Kidney (tissue), 14 donors: ENCODE measurements around the gene RANBP3. TPM values are rescaled to one million over a fixed set of nuclear protein-coding genes. Genes with fewer than 3 reads are reported as not detected.
A peak's percentile ranks its signal among the peaks of the same experiment; 100 is the strongest.

Source experiments
- DNase-seq, 5 donors: peaks; one replicate each; pipeline ENCODE4 v3.0.0-alpha.2; 2013 to 2020
- FAIRE-seq: peaks from 2 replicates; lab custom pipeline; 2012; peaks lifted over from hg19 to GRCh38; lab: Jason Lieb, UNC
- H3K27ac ChIP-seq, 2 donors: one replicate each; pipeline ENCODE4 v1.7.0; 2013; ENCODE audit warnings: low read depth in 2 of 2, low read length in 2 of 2, inconsistent platforms in 1 of 2
- H3K27me3 ChIP-seq: one replicate; pipeline ENCODE4 v1.7.1; 2013; ENCODE audit warnings: low read length, inconsistent platforms; ENCODE audit not compliant: control insufficient read depth, insufficient read depth
- H3K36me3 ChIP-seq, 3 donors: one replicate each; pipeline versions ENCODE4 v1.7.0 to v1.7.1; 2013; ENCODE audit warnings: low read length in 3 of 3, control low read depth in 1 of 3, inconsistent platforms in 1 of 3; ENCODE audit not compliant: insufficient read depth in 3 of 3, control insufficient read depth in 2 of 3
- H3K4me1 ChIP-seq, 3 donors: one replicate each; pipeline versions ENCODE4 v1.7.0 to v1.7.1; 2013; ENCODE audit warnings: low read length in 3 of 3, inconsistent platforms in 1 of 3, low read depth in 1 of 3; ENCODE audit not compliant: control insufficient read depth in 2 of 3, insufficient read depth in 2 of 3
- H3K4me3 ChIP-seq, 3 donors: one replicate each; pipeline versions ENCODE4 v1.7.0 to v1.8.1; 2013; ENCODE audit warnings: low read length in 3 of 3, control low read depth in 1 of 3, inconsistent platforms in 1 of 3
- H3K9ac ChIP-seq, 3 donors: one replicate each; pipeline versions ENCODE4 v1.7.0 to v1.7.1; 2013; ENCODE audit warnings: low read length in 3 of 3, control low read depth in 1 of 3, inconsistent platforms in 1 of 3
- H3K9me3 ChIP-seq, 3 donors: one replicate each; pipeline versions ENCODE4 v1.7.0 to v1.7.1; 2013; ENCODE audit warnings: low read length in 3 of 3, control low read depth in 1 of 3, inconsistent platforms in 1 of 3; ENCODE audit not compliant: control insufficient read depth in 2 of 3, insufficient read depth in 1 of 3
- CTCF ChIP-seq: IDR thresholded peaks from 3 replicates; pipeline ENCODE4 v1.5.1; 2012; ENCODE audit warnings: mild to moderate bottlenecking, moderate library complexity, borderline replicate concordance; ENCODE audit not compliant: insufficient read depth; ENCODE audit errors: extremely low read depth
- intact Hi-C: fragments of 100-400 bp; cut with DNase I; formaldehyde crosslinking; loops from one replicate; pipeline ENCODE4 v1.11.1; 2022
- polyA plus RNA-seq: library from polyadenylated mRNA; stranded (reverse); fragments of 350-450 nt; fragmentation: Illumina TruSeq; extraction: RNeasy Lipid Tissue Mini Kit (QIAGEN cat#74804); gene quantifications from one replicate; pipeline ENCODE4 v1.2.3, GENCODE V29; 2014; ENCODE audit warnings: low read depth, low replicate concordance; ENCODE audit not compliant: insufficient read depth
- total RNA-seq: library from RNA; stranded (reverse); fragmentation: NEBNext Ultra II Directional; extraction: Animal tissue kit (Norgen Biotek cat#: 25700); gene quantifications from one replicate; pipeline ENCODE4 v1.2.1, GENCODE V29; 2021
- donor health status: control.
- donor health status: control.
- donor health status: control.
- donor health status: control.
- donor health status: control.
- donor health status: DM: yes; HTN: yes; CAD: no.
- donor health status: Normal renal cell carcinoma (clear cell type).

The RANBP3 gene
- total and polyA plus RNA-seq, 2 donors from 2014 or later = 33.7 to 69.7 TPM

- intact Hi-C loops = no loop called here
- Histone ChIP-seq H3K27me3 (no peaks in the 10 kb centered on the region), H3K27ac (peak overlapping the region; percentile 90 to 92), H3K9ac (peak overlapping the region; percentile 87 to 100 (median 87)), H3K36me3 (no peaks in the 10 kb centered on the region), H3K4me3 (peak overlapping the region; percentile 94 to 99 (median 99)), H3K4me1 (peaks cover 0 to 12% (median 3%) of the 10 kb centered on the region in 3 donors), H3K9me3 (no peaks in the 10 kb centered on the region)
- no peak for TF ChIP-seq CTCF
- DNase-seq (no peak), FAIRE-seq (no peak)
These were observed 74.8 kb downstream of the RANBP3 start for GRCh38 chr19:5903056-5903623.

- DNase-seq (no peak), FAIRE-seq (no peak)
- Histone ChIP-seq H3K4me1 (peaks cover 0 to 10% (median 3%) of the 10 kb centered on the region in 3 donors), H3K27ac (no peak overlapping the region), H3K4me3 (no peak overlapping the region), H3K36me3 (peaks cover 0 to 1% (median 0%) of the 10 kb centered on the region in 3 donors), H3K27me3 (no peaks in the 10 kb centered on the region), H3K9me3 (no peaks in the 10 kb centered on the region), H3K9ac (no peak overlapping the region)
- intact Hi-C loops = no loop called here
- TF ChIP-seq CTCF = no peak
These were observed 77.0 kb downstream of the RANBP3 start for GRCh38 chr19:5900976-5901375.

GRCh38 chr19:5899728-5900526, 78.0 kb downstream of the RANBP3 start:
- no peaks in the 10 kb centered on the region for H3K9me3 ChIP-seq
- H3K27me3 ChIP-seq = no peaks in the 10 kb centered on the region
- DNase-seq (no peak), FAIRE-seq (no peak)
- no peak overlapping the region for H3K4me3 ChIP-seq
- no peak overlapping the region for H3K27ac ChIP-seq
- peaks cover 0 to 4% (median 0%) of the 10 kb centered on the region in 3 donors for H3K36me3 ChIP-seq
- peaks cover 0 to 10% (median 3%) of the 10 kb centered on the region in 3 donors for H3K4me1 ChIP-seq
- no peak for TF ChIP-seq CTCF
- H3K9ac ChIP-seq = no peak overlapping the region
- intact Hi-C loops = loop anchor here (10.0 kb wide), 1 partner anchor 95 kb away; the partner anchor contains the start of gene NRTN
